ENCODE results near the gene CCDC81.
"Not testable (repeated sequence)": the region's sequence is repeated elsewhere in the genome, so short reads cannot be mapped to it uniquely, and the experiment has no call there.

CCDC81 gene

GRCh38 chr11:86374586-86374985 lies at the start of gene CCDC81:
CCDC81 (plus strand) TSS chr11:86374887; CDS start chr11:86375164, 277 bp downstream.
- DNase-seq, result peak in 19 of 51 donors; percentile 2 to 62 (median 16)

GRCh38 chr11:86335131-86335767 lies 39.4 kb upstream of the CCDC81 start:
- DNase-seq, result no peak

GRCh38 chr11:86337227-86337626 lies 37.5 kb upstream of the CCDC81 start:
- no peak for DNase-seq

GRCh38 chr11:86341382-86341781 lies 33.3 kb upstream of the CCDC81 start:
- DNase-seq, result no peak

GRCh38 chr11:86346513-86346912 lies 28.2 kb upstream of the CCDC81 start:
- DNase-seq, result no peak

GRCh38 chr11:86355256-86355655 lies 19.4 kb upstream of the CCDC81 start:
- no peak for DNase-seq

- DNase-seq, result not testable (repeated sequence)
These were observed 17.3 kb upstream of the CCDC81 start for GRCh38 chr11:86357412-86357811.

GRCh38 chr11:86358720-86359119 lies 16.0 kb upstream of the CCDC81 start:
- no peak for DNase-seq

GRCh38 chr11:86360775-86361395 lies 13.8 kb upstream of the CCDC81 start:
- DNase-seq, result no peak

- DNase-seq, result no peak
These were observed 11.3 kb upstream of the CCDC81 start for GRCh38 chr11:86363424-86363823.

GRCh38 chr11:86365546-86365945 lies 9.1 kb upstream of the CCDC81 start:
- DNase-seq, result no peak

- no peak for DNase-seq
These were observed 5.0 kb upstream of the CCDC81 start for GRCh38 chr11:86369668-86370067.

- no peak for DNase-seq
These were observed 4.5 kb upstream of the CCDC81 start for GRCh38 chr11:86370171-86370570.

- no peak for DNase-seq
These were observed 3.6 kb upstream of the CCDC81 start for GRCh38 chr11:86370922-86371594.

- no peak for DNase-seq
These were observed 2.6 kb upstream of the CCDC81 start for GRCh38 chr11:86372041-86372440.

GRCh38 chr11:86372586-86372985 lies 2.1 kb upstream of the CCDC81 start:
- DNase-seq, result no peak

GRCh38 chr11:86374069-86374468 lies 618 bp upstream of the CCDC81 start:
- no peak for DNase-seq

GRCh38 chr11:86377972-86378371 lies 3.3 kb downstream of the CCDC81 start:
- no peak for DNase-seq

GRCh38 chr11:86380295-86381059 lies 5.8 kb downstream of the CCDC81 start:
- DNase-seq, result no peak

GRCh38 chr11:86383041-86383955 lies 8.6 kb downstream of the CCDC81 start:
- DNase-seq, result no peak

- DNase-seq, result no peak
These were observed 11.6 kb downstream of the CCDC81 start for GRCh38 chr11:86386283-86386682.

All from hypothalamus (tissue), 51 donors.